ENCODE data around the gene IGSF22. TPM values are rescaled to one million over a fixed set of nuclear protein-coding genes. Genes with fewer than 3 reads are reported as not detected.

The IGSF22 gene
- total RNA-seq, 1 donor from 2014 or later, result 1.1 TPM

- no peaks in the 10 kb centered on the region for H3K4me1 Mint-ChIP-seq (ENCODE audit: low read depth, unreplicated experiment)
- H3K9me3 Mint-ChIP-seq (ENCODE audit: unreplicated experiment), result peaks cover 3% of the 10 kb centered on the region
- DNase-seq, result no peak
- TF ChIP-seq, protein P1, sequence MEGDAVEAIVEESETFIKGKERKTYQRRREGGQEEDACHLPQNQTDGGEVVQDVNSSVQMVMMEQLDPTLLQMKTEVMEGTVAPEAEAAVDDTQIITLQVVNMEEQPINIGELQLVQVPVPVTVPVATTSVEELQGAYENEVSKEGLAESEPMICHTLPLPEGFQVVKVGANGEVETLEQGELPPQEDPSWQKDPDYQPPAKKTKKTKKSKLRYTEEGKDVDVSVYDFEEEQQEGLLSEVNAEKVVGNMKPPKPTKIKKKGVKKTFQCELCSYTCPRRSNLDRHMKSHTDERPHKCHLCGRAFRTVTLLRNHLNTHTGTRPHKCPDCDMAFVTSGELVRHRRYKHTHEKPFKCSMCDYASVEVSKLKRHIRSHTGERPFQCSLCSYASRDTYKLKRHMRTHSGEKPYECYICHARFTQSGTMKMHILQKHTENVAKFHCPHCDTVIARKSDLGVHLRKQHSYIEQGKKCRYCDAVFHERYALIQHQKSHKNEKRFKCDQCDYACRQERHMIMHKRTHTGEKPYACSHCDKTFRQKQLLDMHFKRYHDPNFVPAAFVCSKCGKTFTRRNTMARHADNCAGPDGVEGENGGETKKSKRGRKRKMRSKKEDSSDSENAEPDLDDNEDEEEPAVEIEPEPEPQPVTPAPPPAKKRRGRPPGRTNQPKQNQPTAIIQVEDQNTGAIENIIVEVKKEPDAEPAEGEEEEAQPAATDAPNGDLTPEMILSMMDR (IDR thresholded peaks at IDR 0.05; ENCODE audit: partially characterized antibody, unreplicated experiment), result no peak
- no peak overlapping the region for H3K4me3 Mint-ChIP-seq (ENCODE audit: unreplicated experiment)
- H3K27me3 Mint-ChIP-seq (ENCODE audit: unreplicated experiment), result no peaks in the 10 kb centered on the region
- H3K27ac Mint-ChIP-seq (ENCODE audit: unreplicated experiment), result no peak overlapping the region
- H3K36me3 Mint-ChIP-seq (ENCODE audit: unreplicated experiment), result peaks cover 5% of the 10 kb centered on the region
Observed at GRCh38 chr11:18749681-18750319, 23.8 kb upstream of the IGSF22 start.

GRCh38 chr11:18748766-18749365 lies 22.9 kb upstream of the IGSF22 start:
- H3K36me3 Mint-ChIP-seq (ENCODE audit: unreplicated experiment), result peaks cover 4% of the 10 kb centered on the region
- TF ChIP-seq, protein P1 (IDR thresholded peaks at IDR 0.05; ENCODE audit: partially characterized antibody, unreplicated experiment), result no peak
- no peak overlapping the region for H3K27ac Mint-ChIP-seq (ENCODE audit: unreplicated experiment)
- no peaks in the 10 kb centered on the region for H3K4me1 Mint-ChIP-seq (ENCODE audit: low read depth, unreplicated experiment)
- no peak overlapping the region for H3K4me3 Mint-ChIP-seq (ENCODE audit: unreplicated experiment)
- no peak for DNase-seq
- peaks cover 3% of the 10 kb centered on the region for H3K9me3 Mint-ChIP-seq (ENCODE audit: unreplicated experiment)
- no peaks in the 10 kb centered on the region for H3K27me3 Mint-ChIP-seq (ENCODE audit: unreplicated experiment)

GRCh38 chr11:18745251-18745650 lies 19.3 kb upstream of the IGSF22 start:
- H3K27me3 Mint-ChIP-seq (ENCODE audit: unreplicated experiment), result peaks cover 4% of the 10 kb centered on the region
- no peak for DNase-seq
- no peak overlapping the region for H3K4me3 Mint-ChIP-seq (ENCODE audit: unreplicated experiment)
- no peak overlapping the region for H3K27ac Mint-ChIP-seq (ENCODE audit: unreplicated experiment)
- H3K4me1 Mint-ChIP-seq (ENCODE audit: low read depth, unreplicated experiment), result no peaks in the 10 kb centered on the region
- H3K9me3 Mint-ChIP-seq (ENCODE audit: unreplicated experiment), result peaks cover 3% of the 10 kb centered on the region
- TF ChIP-seq, protein P1 (IDR thresholded peaks at IDR 0.05; ENCODE audit: partially characterized antibody, unreplicated experiment), result no peak
- no peaks in the 10 kb centered on the region for H3K36me3 Mint-ChIP-seq (ENCODE audit: unreplicated experiment)

DNA sequence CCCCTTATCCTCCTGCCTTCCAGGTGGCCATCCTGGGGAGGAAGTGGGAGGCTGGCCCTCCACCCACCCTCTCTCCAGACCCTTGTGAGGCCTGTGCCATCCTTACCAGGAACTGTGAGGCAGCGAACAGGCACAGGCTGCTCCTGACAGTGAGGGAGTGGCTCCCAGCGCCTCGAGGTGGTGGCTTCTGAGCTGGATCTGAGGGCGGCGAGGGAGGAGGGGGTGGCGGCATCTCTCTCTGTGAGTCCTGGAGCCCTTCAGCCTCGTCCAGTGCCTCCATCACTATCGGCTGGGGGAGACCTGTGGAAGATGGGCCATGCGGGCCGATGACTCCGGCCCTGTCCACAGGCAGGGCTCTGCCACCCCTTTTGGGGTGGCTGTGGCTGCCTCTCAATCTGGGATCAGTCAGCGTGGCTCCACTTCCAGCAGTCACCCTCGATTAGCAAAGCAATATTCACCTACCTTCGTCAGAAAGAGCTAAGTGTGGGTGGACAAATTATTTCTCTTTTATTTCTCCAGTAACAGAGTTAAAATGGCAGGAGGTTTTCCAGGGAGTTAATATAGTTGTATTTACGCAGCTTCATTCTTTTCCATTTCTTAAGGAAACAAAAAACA lies 18.0 kb upstream of the IGSF22 start:
- TF ChIP-seq, protein P1 (IDR thresholded peaks at IDR 0.05; ENCODE audit: partially characterized antibody, unreplicated experiment), result no peak
- Mint-ChIP-seq H3K4me3 (ENCODE audit: unreplicated experiment) (no peak overlapping the region), H3K9me3 (ENCODE audit: unreplicated experiment) (peaks cover 6% of the 10 kb centered on the region), H3K36me3 (ENCODE audit: unreplicated experiment) (no peaks in the 10 kb centered on the region), H3K27ac (ENCODE audit: unreplicated experiment) (no peak overlapping the region), H3K4me1 (ENCODE audit: low read depth, unreplicated experiment) (no peaks in the 10 kb centered on the region), H3K27me3 (ENCODE audit: unreplicated experiment) (peaks cover 7% of the 10 kb centered on the region)
- DNase-seq, result no peak

DNA sequence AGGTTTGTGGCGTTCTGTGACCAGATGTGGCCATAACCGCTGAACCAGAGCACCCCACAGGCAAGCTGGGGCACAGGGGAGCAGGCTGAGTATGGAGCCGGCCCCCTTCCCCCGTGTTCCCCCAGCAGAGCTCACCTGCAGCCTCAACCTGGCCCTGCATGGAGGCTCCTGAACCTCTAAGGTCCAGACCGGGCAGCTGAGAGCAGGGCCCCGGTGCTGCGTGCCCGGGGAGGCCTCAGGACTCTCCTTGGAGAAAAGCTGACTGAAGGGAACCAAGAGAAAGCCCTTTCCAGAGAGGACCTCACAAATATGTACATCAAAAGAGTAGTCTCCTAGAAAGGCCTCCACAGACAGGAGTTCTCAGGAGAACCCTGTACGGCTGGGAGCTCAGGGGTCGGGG lies 17.4 kb upstream of the IGSF22 start:
- H3K4me1 Mint-ChIP-seq (ENCODE audit: low read depth, unreplicated experiment), result no peaks in the 10 kb centered on the region
- H3K9me3 Mint-ChIP-seq (ENCODE audit: unreplicated experiment), result peaks cover 7% of the 10 kb centered on the region
- DNase-seq, result no peak
- no peak overlapping the region for H3K4me3 Mint-ChIP-seq (ENCODE audit: unreplicated experiment)
- no peaks in the 10 kb centered on the region for H3K36me3 Mint-ChIP-seq (ENCODE audit: unreplicated experiment)
- H3K27ac Mint-ChIP-seq (ENCODE audit: unreplicated experiment), result no peak overlapping the region
- peaks cover 7% of the 10 kb centered on the region for H3K27me3 Mint-ChIP-seq (ENCODE audit: unreplicated experiment)
- TF ChIP-seq, protein P1 (IDR thresholded peaks at IDR 0.05; ENCODE audit: partially characterized antibody, unreplicated experiment), result no peak

Measured in glutamatergic neuron (in vitro differentiated cells).